Spleen (tissue), 13 donors: Measurements from ENCODE around the gene ITCH. TPM values are rescaled to one million over a fixed set of nuclear protein-coding genes. Genes with fewer than 3 reads are reported as not detected.
A peak's percentile ranks its signal among the peaks of the same experiment; 100 is the strongest.

Source experiments
- DNase-seq: peaks from one replicate; pipeline ENCODE4 v3.0.0-alpha.2; 2020
- H3K27ac ChIP-seq, 8 donors: fragments of 200-600 bp; sonication (generic) in 7 of 8; 1 replicate in 4 of 8; 2 replicates in 4 of 8; pipeline versions ENCODE4 v1.5.0 to v1.8.0; 2016 to 2021; ENCODE audit warnings: inconsistent platforms in 4 of 8, mild to moderate bottlenecking in 4 of 8, moderate library complexity in 1 of 8
- H3K27me3 ChIP-seq, 7 donors: fragments of 200-600 bp; sonication (generic) in 6 of 7; replicated peaks in 1 of 7; 1 replicate in 4 of 7; 2 replicates in 3 of 7; pipeline versions ENCODE4 v1.5.0 to v1.8.0; 2016 to 2021; ENCODE audit warnings: inconsistent platforms in 3 of 7, mild to moderate bottlenecking in 1 of 7
- H3K36me3 ChIP-seq, 6 donors: fragments of 200-600 bp; sonication (generic) in 5 of 6; 1 replicate in 4 of 6; 2 replicates in 2 of 6; pipeline versions ENCODE4 v1.5.0 to v1.8.0; 2016 to 2021; ENCODE audit warnings: inconsistent platforms in 2 of 6
- H3K4me1 ChIP-seq, 6 donors: fragments of 200-600 bp; sonication (generic) in 5 of 6; 1 replicate in 3 of 6; 2 replicates in 3 of 6; pipeline versions ENCODE4 v1.5.0 to v1.8.0; 2016 to 2021; ENCODE audit warnings: inconsistent platforms in 3 of 6
- H3K4me3 ChIP-seq, 8 donors: fragments of 200-600 bp; sonication (generic) in 7 of 8; 1 replicate in 4 of 8; 2 replicates in 4 of 8; pipeline versions ENCODE4 v1.5.0 to v1.8.0; 2016 to 2021; ENCODE audit warnings: inconsistent platforms in 4 of 8, mild to moderate bottlenecking in 4 of 8, moderate library complexity in 2 of 8
- H3K9me3 ChIP-seq, 8 donors: fragments of 200-600 bp; sonication (generic) in 7 of 8; 1 replicate in 4 of 8; 2 replicates in 4 of 8; pipeline versions ENCODE4 v1.5.0 to v1.8.0; 2016 to 2021; ENCODE audit warnings: inconsistent platforms in 4 of 8
- POLR2A ChIP-seq, 3 donors: fragments of 450-650 bp; IDR thresholded peaks; one replicate each; pipeline ENCODE4 v1.5.1; 2017; ENCODE audit warnings: antibody characterized with exemption in 3 of 3, mild to moderate bottlenecking in 1 of 3
- POLR2AphosphoS5 ChIP-seq, 3 donors: sonication (generic); formaldehyde crosslinking; IDR thresholded peaks; one replicate each; pipeline ENCODE4 v1.5.1; 2017; ENCODE audit warnings: antibody characterized with exemption in 3 of 3
- WGBS, 5 donors: extraction: QIAGEN DNeasy Blood & Tissue Kit in 3 of 5; methylation state at CpG; one replicate each; pipeline versions ENCODE4 v1.1.5 to v1.1.7; 2013 to 2018; 5-methylcytosine and 5-hydroxymethylcytosine counted together
- intact Hi-C: fragments of 100-400 bp; cut with DNase I; formaldehyde crosslinking; loops from one replicate; pipeline ENCODE4 v1.15.0; 2023; ENCODE audit warnings: low total_unique reads
- long read RNA-seq, 2 donors: transcript quantifications; one replicate each; lab custom pipeline, GENCODE V29; 2026
- polyA plus RNA-seq, 3 donors: library from polyadenylated mRNA; stranded (reverse); fragments of 200-250 nt; gene quantifications; one replicate each; pipeline ENCODE4 v1.2.1, GENCODE V29; 2013
- total RNA-seq, 7 donors: library from RNA; depleted of rRNA in 3 of 7; stranded (reverse); fragments of >200 nt in 3 of 7; fragmentation: NEBNext Ultra II Directional in 4 of 7; extraction: Animal tissue kit (Norgen Biotek cat#: 25700) in 4 of 7; gene quantifications; one replicate each; pipeline versions ENCODE4 v1.1.0 to v1.2.1, GENCODE V29; 2016 to 2021
- TF ChIP-seq, protein P1 (sequence below), 11 experiments: fragments of 200-600 bp in 7 of 11; fragments of 450-650 bp in 4 of 11; sonication (generic) in 4 of 11; IDR thresholded peaks in 8 of 11; conservative IDR thresholded peaks in 3 of 11; 1 replicate in 7 of 11; 2 replicates in 4 of 11; pipeline versions ENCODE4 v1.4.0 to v1.8.0; 2016 to 2021; ENCODE audit warnings: antibody characterized with exemption in 11 of 11, inconsistent platforms in 4 of 11, mild to moderate bottlenecking in 1 of 11
- donor health status: healthy with polysubstance abuse.
- donor health status: DM: no; HTN: no; CAD: no; lungs with moderate emphysema.
- donor health status: DM: no; HTN: no; CAD: no.
- donor health status: Bipolar disorder and iron deficiency.
- donor health status: healthy.
- donor health status: DM: no; HTN: no; CAD: no.
- donor health status: DM: yes; HTN: yes; CAD: no.

ITCH gene
- total RNA-seq (10 to 100 TPM; 56.1 to 72.7 (median 65.7) TPM), polyA plus RNA-seq (10 to 100 TPM in 1 of 3 donors, 1 to 10 TPM in 2; 6.9 to 12.2 (median 8.0) TPM)
- long read RNA-seq, donor 1, full-length matches to known transcripts, result 2 of 7 reads
- long read RNA-seq, donor 1, partial matches to known transcripts, result 5 of 7 reads
- long read RNA-seq, donor 1, other reads (novel, unspliced or antisense), result 0 of 7 reads
- long read RNA-seq, donor 2, full-length matches to known transcripts, result 1 of 1 reads
- long read RNA-seq, donor 2, partial matches to known transcripts, result 0 of 1 reads
- long read RNA-seq, donor 2, other reads (novel, unspliced or antisense), result 0 of 1 reads

DNA sequence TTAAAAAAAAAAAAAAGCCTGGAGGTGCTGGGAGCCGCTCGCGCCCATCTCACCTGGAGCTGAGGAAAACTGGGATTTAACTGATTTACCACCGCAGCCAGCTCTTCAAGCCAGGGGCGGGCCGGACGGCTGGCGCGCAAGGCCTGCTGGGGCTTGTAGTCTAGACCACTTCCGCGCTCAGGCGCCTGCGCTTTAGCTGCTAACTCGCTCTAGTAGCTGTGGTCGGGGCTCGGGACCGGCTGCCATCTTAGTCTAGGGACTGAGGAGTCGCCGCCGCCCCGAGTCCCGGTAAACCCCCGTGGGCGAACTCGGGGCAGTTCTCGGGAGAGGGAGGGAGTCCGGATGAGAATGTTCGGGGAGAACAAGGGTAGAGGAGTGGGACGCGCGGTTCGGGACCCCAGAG, at the start of gene ITCH:
Gene ITCH (plus strand): TSS at position 212 of the 403 bp plus-strand sequence. CDS start 30,539 bp downstream, outside the sequence.
- no peaks in the 10 kb centered on the region for H3K9me3 ChIP-seq
- no peaks in the 10 kb centered on the region for H3K27me3 ChIP-seq
- peak within 1 kb of the TSS; percentile 45 to 97 (median 84) for H3K4me3 ChIP-seq
- peak; percentile 96 to 97 (median 97) for TF ChIP-seq POLR2AphosphoS5 (IDR thresholded peaks at IDR 0.05)
- TF ChIP-seq POLR2A (IDR thresholded peaks at IDR 0.05), result peak in 2 of 3 donors; percentile 33 to 88
- TF ChIP-seq, protein P1, sequence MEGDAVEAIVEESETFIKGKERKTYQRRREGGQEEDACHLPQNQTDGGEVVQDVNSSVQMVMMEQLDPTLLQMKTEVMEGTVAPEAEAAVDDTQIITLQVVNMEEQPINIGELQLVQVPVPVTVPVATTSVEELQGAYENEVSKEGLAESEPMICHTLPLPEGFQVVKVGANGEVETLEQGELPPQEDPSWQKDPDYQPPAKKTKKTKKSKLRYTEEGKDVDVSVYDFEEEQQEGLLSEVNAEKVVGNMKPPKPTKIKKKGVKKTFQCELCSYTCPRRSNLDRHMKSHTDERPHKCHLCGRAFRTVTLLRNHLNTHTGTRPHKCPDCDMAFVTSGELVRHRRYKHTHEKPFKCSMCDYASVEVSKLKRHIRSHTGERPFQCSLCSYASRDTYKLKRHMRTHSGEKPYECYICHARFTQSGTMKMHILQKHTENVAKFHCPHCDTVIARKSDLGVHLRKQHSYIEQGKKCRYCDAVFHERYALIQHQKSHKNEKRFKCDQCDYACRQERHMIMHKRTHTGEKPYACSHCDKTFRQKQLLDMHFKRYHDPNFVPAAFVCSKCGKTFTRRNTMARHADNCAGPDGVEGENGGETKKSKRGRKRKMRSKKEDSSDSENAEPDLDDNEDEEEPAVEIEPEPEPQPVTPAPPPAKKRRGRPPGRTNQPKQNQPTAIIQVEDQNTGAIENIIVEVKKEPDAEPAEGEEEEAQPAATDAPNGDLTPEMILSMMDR (IDR thresholded peaks at IDR 0.05 in 8 of 11, conservative IDR thresholded peaks at IDR 0.05 in 3 of 11), result peak in 2 of 11 experiments; percentile 16 to 24
- peak; percentile 99 for DNase-seq
- peaks cover 32 to 54% (median 49%) of the 10 kb centered on the region in 6 donors for H3K4me1 ChIP-seq
- WGBS, 5 donors, result 0% methylated on average over 17 to 32 of the region's 32 CpGs
- H3K27ac ChIP-seq, result peak within 1 kb of the TSS; percentile 90 to 98 (median 95)
- intact Hi-C loops, result no loop called here
- no peaks in the 10 kb centered on the region for H3K36me3 ChIP-seq

DNA sequence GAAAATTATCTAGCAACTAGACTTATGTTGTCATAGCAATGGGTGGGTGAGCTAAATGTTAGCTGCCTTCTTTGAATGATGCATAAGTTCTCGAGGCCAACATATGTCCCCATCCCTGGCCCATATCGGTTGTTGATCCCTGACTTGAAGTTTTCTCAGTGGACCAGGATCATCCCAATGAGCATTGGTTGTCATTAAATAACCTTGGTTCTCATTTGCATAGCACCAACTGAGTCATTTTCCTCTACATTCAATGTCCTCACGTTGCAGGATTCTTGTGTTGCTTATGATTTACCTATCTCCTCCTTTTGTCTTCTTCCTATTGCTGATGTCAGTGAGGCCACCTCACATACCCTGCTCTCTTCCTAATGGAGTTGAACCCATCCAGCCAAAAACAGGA, 47.8 kb upstream of the ITCH start:
- Histone ChIP-seq H3K36me3 (no peaks in the 10 kb centered on the region), H3K27me3 (peaks cover 0 to 22% (median 14%) of the 10 kb centered on the region in 7 donors), H3K4me1 (peaks cover 9 to 22% (median 19%) of the 10 kb centered on the region in 6 donors), H3K27ac (no peak overlapping the region), H3K9me3 (no peaks in the 10 kb centered on the region), H3K4me3 (no peak overlapping the region)
- no peak for TF ChIP-seq POLR2AphosphoS5 (IDR thresholded peaks at IDR 0.05)
- TF ChIP-seq POLR2A (IDR thresholded peaks at IDR 0.05), result no peak
- TF ChIP-seq, protein P1 (IDR thresholded peaks at IDR 0.05 in 8 of 11, conservative IDR thresholded peaks at IDR 0.05 in 3 of 11), result no peak
- no peak for DNase-seq
- intact Hi-C loops, result loop anchor here (10.0 kb wide), 1 partner anchor 450 kb away; no protein-coding TSS in a partner anchor
- WGBS, 5 donors, result 81 to 92% (median 83%) methylated on average over 3 of the region's 3 CpGs

DNA sequence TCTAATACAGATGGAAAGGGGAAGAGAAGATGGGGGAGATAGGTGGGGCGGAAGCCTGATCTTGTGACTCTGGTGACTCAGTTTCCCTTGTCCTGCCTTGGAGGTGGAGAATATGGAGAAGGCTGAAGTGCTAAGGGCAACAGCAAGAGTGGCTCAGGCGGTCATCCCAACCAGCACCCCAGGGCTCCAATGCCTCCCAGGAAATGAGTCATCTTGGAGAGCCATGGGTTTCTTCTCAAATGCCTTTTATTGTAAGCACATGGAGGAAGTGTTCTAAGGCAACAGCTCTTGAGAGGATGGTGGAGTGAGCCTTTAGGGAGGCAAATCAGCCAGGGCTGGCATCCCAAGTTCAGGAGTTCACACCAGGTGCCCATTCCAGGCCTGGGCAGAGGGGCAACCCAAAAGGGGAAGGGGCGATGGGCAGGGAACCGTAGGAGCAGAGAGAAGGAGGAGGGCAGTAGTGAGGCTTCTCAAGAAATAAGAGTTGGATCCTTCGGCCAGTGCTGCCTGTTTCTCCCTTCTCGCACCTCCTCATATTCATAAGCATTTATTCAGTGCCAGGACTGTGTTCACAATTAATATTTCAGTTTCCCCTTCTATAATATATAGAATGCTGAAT, 46.8 kb upstream of the ITCH start:
- Histone ChIP-seq H3K36me3 (no peaks in the 10 kb centered on the region), H3K4me1 (peaks cover 9 to 18% (median 16%) of the 10 kb centered on the region in 6 donors), H3K9me3 (no peaks in the 10 kb centered on the region), H3K27me3 (peaks cover 0 to 14% (median 12%) of the 10 kb centered on the region in 7 donors), H3K27ac (no peak overlapping the region), H3K4me3 (no peak overlapping the region)
- 93 to 94% (median 94%) methylated on average over 6 of the region's 6 CpGs for WGBS, 5 donors
- intact Hi-C loops, result loop anchor here (10.0 kb wide), 1 partner anchor 448 kb away; no protein-coding TSS in a partner anchor
- no peak for DNase-seq
- TF ChIP-seq POLR2AphosphoS5 (IDR thresholded peaks at IDR 0.05), result no peak
- TF ChIP-seq, protein P1 (IDR thresholded peaks at IDR 0.05 in 8 of 11, conservative IDR thresholded peaks at IDR 0.05 in 3 of 11), result no peak
